Immature natural killer cell (primary cell): ENCODE measurements around the gene GCM1. TPM values are rescaled to one million over a fixed set of nuclear protein-coding genes. Genes with fewer than 3 reads are reported as not detected.
"Not testable (repeated sequence)": the region's sequence is repeated elsewhere in the genome, so short reads cannot be mapped to it uniquely, and the experiment has no call there.

Source experiments
- DNase-seq, 3 donors: peaks; one replicate each; pipeline ENCODE4 v3.0.0; 2022; ENCODE audit warnings: mixed read lengths in 1 of 3
- H3K27ac Mint-ChIP-seq, 6 donors: one replicate each; pipeline ENCODE4 v1.8.0; 2020; ENCODE audit warnings: mixed read lengths in 6 of 6, mild to moderate bottlenecking in 5 of 6, inconsistent platforms in 4 of 6, moderate library complexity in 3 of 6
- H3K27me3 Mint-ChIP-seq, 3 donors: one replicate each; pipeline ENCODE4 v1.8.0; 2020 to 2021; ENCODE audit warnings: low read depth in 3 of 3, mild to moderate bottlenecking in 3 of 3, mixed read lengths in 3 of 3, moderate library complexity in 3 of 3, inconsistent platforms in 1 of 3
- H3K36me3 Mint-ChIP-seq, 3 donors: one replicate each; pipeline ENCODE4 v1.8.0; 2020; ENCODE audit warnings: mixed read lengths in 3 of 3, inconsistent platforms in 2 of 3, mild to moderate bottlenecking in 2 of 3
- H3K4me1 Mint-ChIP-seq, 2 donors: one replicate each; pipeline ENCODE4 v1.8.0; 2020; ENCODE audit warnings: inconsistent platforms in 2 of 2, mild to moderate bottlenecking in 2 of 2, mixed read lengths in 2 of 2, moderate library complexity in 1 of 2
- H3K4me3 Mint-ChIP-seq, 5 donors: one replicate each; pipeline ENCODE4 v1.8.0; 2020; ENCODE audit warnings: mild to moderate bottlenecking in 5 of 5, mixed read lengths in 5 of 5, inconsistent platforms in 3 of 5, moderate library complexity in 3 of 5
- H3K9me3 Mint-ChIP-seq, 6 donors: one replicate each; pipeline ENCODE4 v1.8.0; 2020; ENCODE audit warnings: mild to moderate bottlenecking in 6 of 6, mixed read lengths in 6 of 6, inconsistent platforms in 4 of 6, moderate library complexity in 3 of 6
- polyA plus RNA-seq, 3 donors: library from polyadenylated mRNA; unstranded; fragments of 300-500 nt; fragmentation: Illumina TruSeq; gene quantifications; one replicate each; pipeline ENCODE4 v1.2.3, GENCODE V29; 2021

GCM1 gene
- polyA plus RNA-seq, 3 donors from 2014 or later, result not detected

DNA sequence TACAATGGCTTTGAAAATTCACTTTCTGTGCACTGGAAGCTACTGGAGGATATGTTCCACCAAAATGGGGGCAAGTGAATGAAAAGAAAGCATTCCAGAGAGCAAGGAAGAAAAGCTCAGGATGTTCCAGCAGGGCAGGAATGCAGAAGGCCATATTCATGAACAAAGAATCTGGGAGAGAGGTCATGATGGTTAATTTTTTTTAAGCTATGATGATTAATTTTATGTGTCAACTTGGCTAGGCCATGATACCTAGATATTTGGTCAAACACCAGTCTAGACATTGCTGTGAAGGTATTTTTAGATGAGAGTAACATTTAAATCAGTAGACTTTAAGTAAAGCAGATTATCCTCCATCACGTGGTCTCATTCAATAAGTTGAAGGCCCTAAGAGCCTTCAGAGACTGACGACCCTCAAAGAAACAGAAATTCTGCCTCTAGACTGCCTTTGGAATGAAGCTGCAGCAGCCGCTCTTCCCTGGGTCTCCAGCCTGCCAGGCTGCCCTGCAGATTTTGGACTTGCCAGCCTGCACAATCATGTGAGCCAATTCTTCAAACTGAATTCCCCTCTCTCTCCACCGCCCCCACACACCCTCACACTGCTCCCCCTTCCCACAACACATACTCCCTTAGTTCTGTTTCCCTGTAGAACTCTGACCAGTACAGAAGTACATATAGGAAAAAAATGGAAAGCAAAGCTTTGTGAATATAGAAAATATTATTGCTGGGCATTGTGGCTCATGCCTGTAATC is 20.1 kb upstream of the GCM1 start:
- Mint-ChIP-seq H3K9me3 (no peaks in the 10 kb centered on the region), H3K27ac (no peak overlapping the region), H3K36me3 (no peaks in the 10 kb centered on the region), H3K4me3 (no peak overlapping the region), H3K4me1 (no peaks in the 10 kb centered on the region), H3K27me3 (peaks cover 0 to 2% (median 0%) of the 10 kb centered on the region in 3 donors)
- DNase-seq, result no peak

DNA sequence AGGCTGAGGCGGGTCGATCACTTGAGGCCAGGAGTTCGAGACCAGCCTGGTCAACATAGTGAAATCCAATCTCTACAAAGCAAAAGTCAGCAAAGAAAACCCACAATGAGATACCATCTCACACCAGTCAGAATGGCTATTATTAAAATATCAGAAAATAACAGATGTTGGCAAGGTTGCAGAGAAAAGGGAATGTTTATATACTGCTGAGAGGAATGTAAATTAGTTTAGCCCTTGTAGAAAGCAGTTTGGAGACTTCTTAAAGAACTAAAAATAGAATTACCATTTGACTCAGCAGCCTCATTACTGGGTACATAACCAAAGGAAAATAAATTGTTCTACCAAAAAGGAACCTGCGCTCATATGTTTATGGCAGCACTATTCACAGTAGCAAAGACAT is 16.7 kb upstream of the GCM1 start:
- Mint-ChIP-seq H3K27ac (no peak overlapping the region), H3K27me3 (peaks cover 0 to 2% (median 0%) of the 10 kb centered on the region in 3 donors), H3K4me1 (peaks cover 7 to 9% of the 10 kb centered on the region in 2 donors)

DNA sequence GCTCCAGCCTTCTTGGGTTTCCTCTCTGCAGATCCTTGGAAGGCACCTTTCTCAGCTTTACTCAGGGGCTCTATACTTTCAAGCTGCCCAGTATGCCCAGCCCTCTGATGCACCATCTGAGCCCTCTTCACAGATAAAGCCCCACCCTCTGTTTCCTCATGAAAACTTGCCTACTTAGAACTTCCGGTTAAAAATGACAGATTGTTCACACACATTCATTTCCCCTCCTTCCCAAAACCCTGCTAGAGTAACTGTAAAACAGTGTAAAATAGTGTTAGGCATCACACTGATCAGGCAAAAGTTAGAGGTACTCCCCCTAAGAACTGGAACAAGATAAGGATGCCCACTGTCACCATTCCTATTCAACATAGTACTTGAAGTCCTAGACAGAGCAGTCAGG is 14.0 kb upstream of the GCM1 start:
- Mint-ChIP-seq H3K36me3 (no peaks in the 10 kb centered on the region), H3K4me1 (peaks cover 7 to 9% of the 10 kb centered on the region in 2 donors), H3K27me3 (no peaks in the 10 kb centered on the region), H3K27ac (no peak overlapping the region), H3K4me3 (no peak overlapping the region), H3K9me3 (no peaks in the 10 kb centered on the region)
- no peak for DNase-seq

More for the DNA sequence above, 16.7 kb upstream of the GCM1 start:
- Mint-ChIP-seq H3K4me3 (no peak overlapping the region), H3K36me3 (no peaks in the 10 kb centered on the region), H3K9me3 (no peaks in the 10 kb centered on the region)
- DNase-seq, result no peak

DNA sequence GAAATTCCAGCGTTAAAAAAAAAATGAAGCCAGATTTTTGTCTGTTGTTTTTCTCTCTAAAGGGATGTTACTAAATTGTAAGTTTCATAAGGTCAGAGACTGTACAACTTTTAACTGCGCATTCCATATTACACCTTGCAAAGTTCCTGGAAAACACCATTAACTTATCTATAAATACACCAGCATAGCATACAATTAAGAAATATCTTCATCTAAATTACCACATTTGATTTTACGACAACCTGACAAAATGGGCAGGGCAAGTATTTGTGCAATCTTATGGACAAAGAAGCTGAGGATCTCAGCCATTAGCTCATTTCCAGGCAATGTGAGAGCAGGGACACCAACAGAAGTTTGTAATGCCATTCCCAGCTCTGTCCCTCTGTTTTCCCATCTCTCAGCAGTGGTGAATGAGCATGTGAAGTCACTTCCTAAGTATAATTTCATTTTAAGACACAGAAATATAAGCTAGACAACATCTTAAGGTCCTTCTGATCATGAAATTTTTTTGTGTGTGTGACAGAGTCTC is 12.9 kb upstream of the GCM1 start:
- Mint-ChIP-seq H3K36me3 (no peaks in the 10 kb centered on the region), H3K27me3 (no peaks in the 10 kb centered on the region), H3K4me3 (no peak overlapping the region), H3K9me3 (no peaks in the 10 kb centered on the region), H3K27ac (no peak overlapping the region), H3K4me1 (peaks cover 7 to 9% of the 10 kb centered on the region in 2 donors)
- no peak for DNase-seq

DNA sequence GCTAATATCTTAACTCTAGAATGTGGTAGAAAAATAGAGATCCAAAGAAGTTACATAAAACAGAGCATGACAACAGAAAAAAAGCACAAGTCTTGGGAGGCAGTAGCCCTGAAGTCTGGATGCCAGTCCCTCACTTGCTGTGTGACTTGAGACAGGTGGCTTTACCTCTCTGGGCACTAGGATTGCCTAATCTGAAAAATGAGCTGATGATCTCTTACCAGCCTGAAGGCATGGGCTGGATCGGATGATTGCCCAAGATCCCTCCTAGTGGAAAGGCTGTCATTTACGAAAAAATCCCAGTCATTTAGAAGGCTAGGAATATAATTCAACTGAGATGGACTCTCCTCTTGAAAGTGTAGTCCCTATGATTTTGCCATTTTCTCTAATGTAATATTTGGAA is 10.9 kb upstream of the GCM1 start:
- Mint-ChIP-seq H3K4me3 (no peak overlapping the region), H3K4me1 (peaks cover 7 to 9% of the 10 kb centered on the region in 2 donors), H3K27ac (no peak overlapping the region), H3K36me3 (no peaks in the 10 kb centered on the region), H3K9me3 (no peaks in the 10 kb centered on the region), H3K27me3 (peaks cover 0 to 2% (median 0%) of the 10 kb centered on the region in 3 donors)
- no peak for DNase-seq

DNA sequence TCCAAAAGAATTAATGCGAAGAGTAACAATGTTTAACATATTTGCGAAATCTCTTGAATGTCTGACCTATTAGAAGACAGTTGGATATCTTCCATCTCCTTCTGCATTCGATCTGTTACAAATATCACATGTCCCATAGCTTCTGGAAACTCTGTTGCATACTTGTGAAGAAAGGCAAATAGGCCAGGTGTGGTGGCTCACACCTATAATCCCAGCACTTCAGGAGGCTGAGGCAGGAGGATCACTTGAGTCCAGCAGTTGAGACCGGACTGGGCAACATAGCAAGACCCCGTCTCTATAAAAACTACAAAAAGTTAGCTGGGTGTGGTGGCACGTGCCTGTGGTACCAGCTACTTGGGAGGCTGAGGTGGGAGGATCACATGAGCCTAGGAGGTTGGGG is 9.4 kb upstream of the GCM1 start:
- DNase-seq, H3K9me3 Mint-ChIP-seq, H3K4me3 Mint-ChIP-seq, H3K27ac Mint-ChIP-seq, H3K36me3 Mint-ChIP-seq, H3K27me3 Mint-ChIP-seq, H3K4me1 Mint-ChIP-seq: not testable (repeated sequence)

DNA sequence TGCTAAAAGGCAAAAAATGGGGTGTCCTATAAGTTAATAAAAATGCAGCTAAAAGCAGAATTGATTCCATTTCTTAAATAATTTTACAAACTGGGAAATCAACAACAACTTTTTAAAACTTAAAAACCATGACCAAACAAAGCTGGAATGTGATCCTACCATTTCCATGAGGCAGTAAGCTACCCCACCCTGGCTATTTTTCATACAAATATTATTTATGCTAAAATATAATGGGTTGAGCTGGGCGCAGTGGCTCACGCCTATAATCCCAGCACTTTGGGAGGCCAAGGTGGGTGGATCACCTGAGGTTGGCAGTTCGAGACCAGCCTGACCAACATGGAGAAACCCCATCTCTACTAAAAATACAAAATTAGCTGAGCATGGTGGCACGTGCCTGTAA is 6.6 kb upstream of the GCM1 start:
- not testable (repeated sequence) for H3K27ac Mint-ChIP-seq, H3K27me3 Mint-ChIP-seq

DNA sequence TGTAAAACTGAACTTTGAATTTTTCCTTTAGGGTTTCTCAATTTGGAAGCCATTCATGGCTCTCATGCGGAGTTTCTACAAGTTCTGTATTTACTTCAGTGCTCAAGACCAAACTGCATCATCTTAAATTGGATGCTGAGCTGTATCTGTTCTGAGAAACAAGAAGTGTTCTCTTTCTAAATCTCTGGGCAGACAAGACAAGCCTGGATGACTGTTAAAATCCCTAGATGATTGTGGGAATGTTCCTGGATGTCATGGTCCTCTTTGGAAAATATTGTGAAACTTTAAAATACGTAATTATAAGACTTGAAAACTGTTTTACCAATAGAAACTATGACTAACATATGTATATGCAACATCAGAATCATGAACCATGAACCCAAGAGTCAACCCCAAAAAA is 6.2 kb upstream of the GCM1 start:
- H3K9me3 Mint-ChIP-seq, result peaks cover 0 to 2% (median 0%) of the 10 kb centered on the region in 6 donors
- DNase-seq, result no peak
- no peak overlapping the region for H3K4me3 Mint-ChIP-seq
- H3K27me3 Mint-ChIP-seq, result peaks cover 0 to 6% (median 2%) of the 10 kb centered on the region in 3 donors
- no peaks in the 10 kb centered on the region for H3K36me3 Mint-ChIP-seq
- H3K27ac Mint-ChIP-seq, result no peak overlapping the region
- no peaks in the 10 kb centered on the region for H3K4me1 Mint-ChIP-seq

More for the DNA sequence above, 6.6 kb upstream of the GCM1 start:
- not testable (repeated sequence) for H3K4me1 Mint-ChIP-seq, DNase-seq, H3K36me3 Mint-ChIP-seq, H3K4me3 Mint-ChIP-seq, H3K9me3 Mint-ChIP-seq

DNA sequence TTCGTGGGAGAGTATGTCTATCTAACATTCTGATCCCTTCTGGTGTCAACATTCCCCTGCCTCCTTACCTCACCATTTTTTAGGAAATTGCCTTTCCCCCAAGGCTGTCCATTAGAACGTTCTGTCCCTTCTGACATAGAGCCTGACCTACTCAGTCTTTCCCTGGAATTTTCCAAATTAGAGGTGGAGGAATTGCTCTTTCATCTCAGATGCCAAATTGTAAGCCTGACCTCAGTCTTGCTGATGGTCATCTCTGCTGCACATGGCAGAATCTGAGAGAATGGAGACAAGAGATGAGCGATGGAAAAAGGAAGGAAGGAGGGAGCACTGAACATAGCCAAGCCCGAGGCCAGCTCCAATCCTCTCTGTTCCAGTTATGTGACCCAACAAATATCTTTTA is 5.4 kb upstream of the GCM1 start:
- no peaks in the 10 kb centered on the region for H3K36me3 Mint-ChIP-seq
- DNase-seq, result no peak
- no peak overlapping the region for H3K27ac Mint-ChIP-seq
- peaks cover 0 to 2% (median 0%) of the 10 kb centered on the region in 6 donors for H3K9me3 Mint-ChIP-seq
- no peak overlapping the region for H3K4me3 Mint-ChIP-seq
- H3K27me3 Mint-ChIP-seq, result peaks cover 0 to 7% (median 2%) of the 10 kb centered on the region in 3 donors
- no peaks in the 10 kb centered on the region for H3K4me1 Mint-ChIP-seq

DNA sequence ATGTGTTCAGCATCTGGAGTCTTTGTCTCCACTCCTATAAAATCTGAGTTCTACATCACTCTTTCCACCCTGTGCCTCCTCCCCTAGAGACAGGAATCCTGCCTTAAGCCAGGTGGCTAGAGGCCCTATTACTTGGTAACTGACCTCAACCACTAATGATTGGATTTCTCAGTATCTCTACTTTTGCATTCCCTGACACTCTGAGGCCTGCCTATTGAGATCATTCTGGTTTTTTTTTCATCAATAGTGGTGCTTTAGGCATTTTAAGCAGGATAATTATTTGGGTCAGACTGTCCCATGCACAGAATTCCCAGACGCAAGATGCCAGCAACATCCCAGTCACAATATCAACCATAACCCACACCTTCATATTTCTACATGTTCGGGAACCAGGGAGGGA is 3.9 kb upstream of the GCM1 start:
- H3K9me3 Mint-ChIP-seq, result peaks cover 0 to 2% (median 0%) of the 10 kb centered on the region in 6 donors
- H3K4me3 Mint-ChIP-seq, result no peak overlapping the region
- no peak for DNase-seq
- no peak overlapping the region for H3K27ac Mint-ChIP-seq
- H3K36me3 Mint-ChIP-seq, result no peaks in the 10 kb centered on the region
- H3K27me3 Mint-ChIP-seq, result peaks cover 0 to 10% (median 2%) of the 10 kb centered on the region in 3 donors
- no peaks in the 10 kb centered on the region for H3K4me1 Mint-ChIP-seq

DNA sequence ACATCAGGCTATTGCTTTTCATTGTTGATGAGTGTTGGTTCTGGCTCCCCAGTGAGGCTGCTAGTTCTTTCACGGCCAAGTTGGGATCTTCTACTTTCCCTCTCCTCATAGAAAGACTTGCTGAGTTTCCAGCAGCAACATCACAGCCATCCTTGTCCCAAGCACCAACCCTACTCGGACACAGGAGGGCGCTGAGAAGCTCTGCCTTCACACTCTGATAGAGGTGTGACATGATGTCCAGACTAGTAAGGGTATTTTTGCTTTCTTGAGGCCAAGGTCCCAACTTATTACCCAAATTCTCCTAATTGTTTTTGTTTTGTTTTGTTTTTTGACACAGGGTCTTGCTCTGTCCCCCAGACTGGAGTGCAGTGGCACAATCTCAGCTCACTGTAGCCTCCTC is 3.0 kb upstream of the GCM1 start:
- Mint-ChIP-seq H3K4me3 (no peak overlapping the region), H3K9me3 (peaks cover 0 to 2% (median 0%) of the 10 kb centered on the region in 6 donors), H3K27ac (no peak overlapping the region), H3K27me3 (peaks cover 0 to 10% (median 2%) of the 10 kb centered on the region in 3 donors), H3K36me3 (no peaks in the 10 kb centered on the region), H3K4me1 (no peaks in the 10 kb centered on the region)
- no peak for DNase-seq

DNA sequence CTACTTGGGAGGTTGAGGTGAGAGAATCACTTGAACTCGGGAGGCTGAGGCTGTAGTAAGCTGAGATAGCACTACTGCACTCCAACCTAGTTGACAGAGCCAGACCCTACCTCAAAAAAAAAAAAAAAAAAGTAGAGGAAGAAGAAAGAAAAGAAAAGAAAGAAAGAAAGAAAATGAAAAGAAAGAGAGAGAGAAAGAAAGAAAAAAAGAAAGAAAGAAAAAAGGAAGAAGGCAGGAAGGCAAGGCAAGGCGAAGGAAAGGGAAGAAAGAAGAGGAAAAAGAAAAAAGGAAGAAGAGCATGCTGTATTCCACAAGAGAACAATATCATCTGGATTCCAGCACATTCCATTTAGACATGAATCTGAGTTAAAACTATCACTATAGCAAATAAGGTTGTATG is 3.8 kb downstream of the GCM1 start:
- Mint-ChIP-seq H3K4me3 (no peak overlapping the region), H3K27ac (no peak overlapping the region), H3K9me3 (no peaks in the 10 kb centered on the region), H3K27me3 (peaks cover 0 to 7% (median 4%) of the 10 kb centered on the region in 3 donors), H3K36me3 (no peaks in the 10 kb centered on the region), H3K4me1 (no peaks in the 10 kb centered on the region)
- DNase-seq, result no peak

DNA sequence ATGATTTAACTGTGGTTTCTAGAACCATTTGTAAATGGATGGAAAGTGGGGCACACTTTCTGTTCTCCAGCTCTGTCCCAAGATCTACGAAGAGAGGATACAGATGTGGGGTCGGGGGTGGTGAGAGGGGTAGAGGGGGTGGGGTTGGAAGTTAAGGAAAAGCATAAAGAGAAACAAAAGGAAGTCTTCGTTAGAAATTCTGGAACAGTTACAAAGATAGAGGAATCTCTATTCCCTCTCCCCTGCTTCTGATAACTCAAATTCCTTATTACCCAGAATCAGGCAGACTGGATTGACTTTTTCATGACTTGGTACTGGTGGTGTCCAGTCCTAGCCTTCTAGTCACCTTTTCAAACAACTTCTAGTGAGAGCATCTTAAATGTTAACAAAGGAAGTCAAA is 4.9 kb downstream of the GCM1 start:
- no peak overlapping the region for H3K4me3 Mint-ChIP-seq
- no peak for DNase-seq
- no peaks in the 10 kb centered on the region for H3K4me1 Mint-ChIP-seq
- H3K9me3 Mint-ChIP-seq, result no peaks in the 10 kb centered on the region
- no peaks in the 10 kb centered on the region for H3K36me3 Mint-ChIP-seq
- H3K27ac Mint-ChIP-seq, result no peak overlapping the region
- H3K27me3 Mint-ChIP-seq, result peaks cover 0 to 7% (median 0%) of the 10 kb centered on the region in 3 donors

DNA sequence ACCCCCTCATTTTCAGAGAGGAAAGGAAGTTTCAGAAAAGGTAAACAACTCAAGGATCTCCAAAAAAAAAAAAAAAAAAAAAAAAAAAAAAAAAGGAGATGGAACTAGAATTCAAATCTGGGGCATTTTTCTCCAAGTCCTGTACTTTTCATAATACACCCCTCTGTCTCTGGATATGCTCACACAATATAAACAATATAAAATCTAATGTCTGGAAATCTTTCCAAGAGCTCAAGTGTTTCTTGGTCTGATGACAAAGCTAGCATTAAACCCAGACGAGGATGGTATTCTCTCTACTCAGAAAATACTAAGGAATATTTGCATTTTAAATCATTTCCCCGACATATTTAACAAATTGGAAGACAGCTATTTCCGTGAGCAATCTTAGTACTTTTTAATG is 5.8 kb downstream of the GCM1 start:
- DNase-seq, result no peak
- no peaks in the 10 kb centered on the region for H3K4me1 Mint-ChIP-seq
- H3K36me3 Mint-ChIP-seq, result no peaks in the 10 kb centered on the region
- H3K9me3 Mint-ChIP-seq, result no peaks in the 10 kb centered on the region
- no peak overlapping the region for H3K27ac Mint-ChIP-seq
- H3K27me3 Mint-ChIP-seq, result peaks cover 0 to 7% (median 0%) of the 10 kb centered on the region in 3 donors
- no peak overlapping the region for H3K4me3 Mint-ChIP-seq
